ENCODE results near the gene FRMD1. TPM values are rescaled to one million over a fixed set of nuclear protein-coding genes. Genes with fewer than 3 reads are reported as not detected.

FRMD1 gene
- total RNA-seq, 4 donors from 2014 or later, result 0.79 to 4.8 (median 1.7) TPM

DNA sequence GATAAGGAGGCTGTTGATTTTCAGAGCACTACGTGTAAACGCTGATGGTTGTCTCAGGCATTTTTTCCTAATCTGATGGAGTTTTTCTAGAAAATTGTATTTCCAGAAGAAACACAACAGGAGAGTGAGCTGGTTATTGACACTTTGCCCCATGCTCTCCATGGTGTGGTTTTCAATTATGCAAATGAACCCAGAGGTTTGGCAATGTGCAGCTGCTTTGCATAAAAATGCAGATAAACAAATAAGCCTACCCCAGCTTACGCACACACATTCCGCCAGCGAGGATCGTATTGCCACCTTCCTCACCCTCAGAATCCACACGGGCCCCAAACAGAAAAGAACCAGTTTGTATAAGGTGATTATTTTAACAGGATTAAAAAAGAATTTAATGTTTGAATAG lies 45.1 kb upstream of the FRMD1 start:
- TF ChIP-seq CTCF (IDR thresholded peaks at IDR 0.05), result no peak
- ATAC-seq (ENCODE audit: low FRiP score), result no peak
- DNase-seq (ENCODE audit: low spot score), result no peak

DNA sequence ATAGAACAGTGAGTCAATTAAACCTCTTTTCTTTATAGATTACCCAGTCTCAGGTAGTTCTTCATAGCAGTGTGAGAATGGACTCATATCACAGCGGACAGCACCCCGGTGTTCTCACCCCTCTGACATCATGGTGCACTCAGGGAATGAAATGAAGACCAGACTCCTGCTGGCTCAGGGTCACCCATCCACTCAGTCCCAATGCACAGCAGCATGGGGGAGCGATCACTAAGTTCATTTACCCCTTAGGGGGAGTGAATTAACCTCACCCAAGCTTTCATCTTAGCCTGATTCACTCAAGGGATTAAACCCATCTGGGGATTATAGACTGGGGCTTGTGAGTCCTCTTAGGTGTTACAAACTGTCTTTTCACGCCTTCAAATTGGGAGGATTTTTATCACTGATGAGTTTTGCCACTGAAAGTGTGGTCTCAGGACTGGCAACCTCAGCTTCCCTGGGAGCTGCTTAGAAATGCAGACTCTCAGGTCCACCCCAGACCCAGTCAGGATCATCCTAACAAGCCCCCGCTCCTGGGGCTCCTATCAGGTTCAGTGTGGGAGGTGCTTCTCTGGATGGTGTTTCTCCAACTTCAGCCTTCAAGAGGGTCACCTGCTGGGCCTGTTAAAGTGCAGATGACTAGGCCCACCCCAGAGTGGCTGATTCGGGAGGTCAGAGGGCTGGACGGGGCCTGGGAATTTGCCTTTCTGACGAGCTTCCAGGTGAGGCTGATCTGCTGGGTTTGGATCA lies 44.3 kb upstream of the FRMD1 start:
- no peak for TF ChIP-seq CTCF (IDR thresholded peaks at IDR 0.05)
- DNase-seq (ENCODE audit: low spot score), result no peak

GRCh38 chr6:168122521-168122920 lies 43.5 kb upstream of the FRMD1 start:
- TF ChIP-seq CTCF (IDR thresholded peaks at IDR 0.05), result no peak
- no peak for DNase-seq (ENCODE audit: low spot score)
- no peak for ATAC-seq (ENCODE audit: low FRiP score)

More for the DNA sequence above, 44.3 kb upstream of the FRMD1 start:
- ATAC-seq (ENCODE audit: low FRiP score), result no peak

GRCh38 chr6:168122011-168122410 lies 43.0 kb upstream of the FRMD1 start:
- TF ChIP-seq CTCF (IDR thresholded peaks at IDR 0.05), result no peak
- ATAC-seq (ENCODE audit: low FRiP score) (no peak), DNase-seq (ENCODE audit: low spot score) (no peak)

DNA sequence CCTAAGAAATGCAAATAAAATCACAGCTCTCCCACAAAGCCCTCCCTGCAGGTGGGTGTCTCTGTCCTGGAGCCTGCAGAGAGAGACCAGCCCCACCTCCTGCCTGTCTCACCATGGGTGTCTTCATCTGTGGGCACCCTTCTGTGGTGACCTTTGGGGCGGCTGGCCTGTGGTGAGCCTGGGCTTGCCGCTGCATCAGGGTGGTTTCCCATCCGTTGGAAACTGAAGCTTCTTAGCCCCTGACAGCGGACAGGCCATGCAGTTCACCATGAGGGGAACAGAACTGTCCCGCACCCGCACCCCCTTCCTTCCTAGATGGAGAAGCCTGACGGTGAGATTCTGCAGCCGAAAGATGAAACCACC lies 42.3 kb upstream of the FRMD1 start:
- DNase-seq (ENCODE audit: low spot score) (no peak), ATAC-seq (ENCODE audit: low FRiP score) (no peak)
- TF ChIP-seq CTCF (IDR thresholded peaks at IDR 0.05), result no peak

GRCh38 chr6:168120390-168121302 lies 41.6 kb upstream of the FRMD1 start:
- DNase-seq (ENCODE audit: low spot score), result no peak
- no peak for TF ChIP-seq CTCF (IDR thresholded peaks at IDR 0.05)
- ATAC-seq (ENCODE audit: low FRiP score), result no peak

All from omental fat pad (tissue), 4 donors.